ENCODE results near the gene SURF4.

Gene SURF4

GRCh38 chr9:133375724-133376654 is at the start of gene SURF4, which contains the start of gene STKLD1:
TSS of gene SURF4 (minus strand) at chr9:133376060. CDS start at chr9:133375969, 91 bp downstream.
TSS of gene STKLD1 (plus strand) at chr9:133376366. CDS start at chr9:133376474, 108 bp downstream.
- peak; percentile 99 for DNase-seq (ENCODE audit: low spot score)

- no peak for DNase-seq (ENCODE audit: low spot score)
Measured at GRCh38 chr9:133425049-133425632, 49.3 kb upstream of the SURF4 start.

GRCh38 chr9:133424187-133424586 is 48.3 kb upstream of the SURF4 start:
- no peak for DNase-seq (ENCODE audit: low spot score)

- no peak for DNase-seq (ENCODE audit: low spot score)
Measured at GRCh38 chr9:133423216-133423615, 47.4 kb upstream of the SURF4 start.

- no peak for DNase-seq (ENCODE audit: low spot score)
Measured at GRCh38 chr9:133421615-133422542, 46.0 kb upstream of the SURF4 start, which contains the start of gene ADAMTS13. TSS of gene ADAMTS13 (plus strand) at chr9:133422367. CDS start at chr9:133422444, 77 bp downstream.

GRCh38 chr9:133420392-133420827 is 44.5 kb upstream of the SURF4 start:
- DNase-seq (ENCODE audit: low spot score) = no peak

GRCh38 chr9:133419005-133419404 is 43.1 kb upstream of the SURF4 start:
- DNase-seq (ENCODE audit: low spot score) = no peak

GRCh38 chr9:133417541-133418461 is 41.9 kb upstream of the SURF4 start, which contains the start of gene REXO4:
TSS of gene REXO4 (minus strand) at chr9:133418010. CDS start at chr9:133417844, 166 bp downstream.
- DNase-seq (ENCODE audit: low spot score) = peak; percentile 90

- DNase-seq (ENCODE audit: low spot score) = no peak
Measured at GRCh38 chr9:133415170-133415569, 39.3 kb upstream of the SURF4 start.

- no peak for DNase-seq (ENCODE audit: low spot score)
Measured at GRCh38 chr9:133408042-133408441, 32.2 kb upstream of the SURF4 start.

- peak; percentile 88 for DNase-seq (ENCODE audit: low spot score)
Measured at GRCh38 chr9:133406480-133407307, 30.8 kb upstream of the SURF4 start.

GRCh38 chr9:133405508-133406438 is 29.9 kb upstream of the SURF4 start:
- no peak for DNase-seq (ENCODE audit: low spot score)

- DNase-seq (ENCODE audit: low spot score) = no peak
Measured at GRCh38 chr9:133404454-133405002, 28.7 kb upstream of the SURF4 start.

GRCh38 chr9:133403766-133404453 is 28.1 kb upstream of the SURF4 start:
- DNase-seq (ENCODE audit: low spot score) = peak; percentile 70

- DNase-seq (ENCODE audit: low spot score) = no peak
Measured at GRCh38 chr9:133402689-133403088, 26.8 kb upstream of the SURF4 start.

GRCh38 chr9:133401588-133401987 is 25.7 kb upstream of the SURF4 start:
- no peak for DNase-seq (ENCODE audit: low spot score)

GRCh38 chr9:133400292-133400691 is 24.4 kb upstream of the SURF4 start:
- DNase-seq (ENCODE audit: low spot score) = no peak

- DNase-seq (ENCODE audit: low spot score) = no peak
Measured at GRCh38 chr9:133397895-133398294, 22.0 kb upstream of the SURF4 start.

Data from D341Med (cell line).